Pulmonary artery endothelial cell (primary cell): ENCODE results near the gene OR1S2. TPM values are rescaled to one million over a fixed set of nuclear protein-coding genes. Genes with fewer than 3 reads are reported as not detected.

Source experiments
- total RNA-seq: library from RNA; depleted of rRNA; stranded (reverse); fragments of >200 nt; gene quantifications from 2 replicates; pipeline ENCODE4 v1.2.3, GENCODE V29; 2014

Gene OR1S2
- total RNA-seq, 1 donor from 2014 or later: not detected

Other genes with a start within 250 kb of the OR1S2 start
- gene OR9Q1, start 180.3 kb downstream of the OR1S2 start, total RNA-seq: not detected in 2 replicates
- gene OR6Q1, start 173.2 kb downstream of the OR1S2 start, total RNA-seq: not detected in 2 replicates
- not detected in 2 replicates for gene OR9I1, start 78.6 kb downstream of the OR1S2 start, total RNA-seq
- gene OR9Q2, start 15.1 kb downstream of the OR1S2 start, total RNA-seq: not detected in 2 replicates
- not detected in 2 replicates for gene OR1S1, start 8.6 kb upstream of the OR1S2 start, total RNA-seq
- gene OR10Q1, start 24.8 kb upstream of the OR1S2 start, total RNA-seq: not detected in 2 replicates
- not detected in 2 replicates for gene OR10W1, start 64.1 kb upstream of the OR1S2 start, total RNA-seq
- gene OR5B17, start 154.9 kb upstream of the OR1S2 start, total RNA-seq: not detected in 2 replicates
- not detected in 2 replicates for gene OR5B3, start 202.7 kb upstream of the OR1S2 start, total RNA-seq
- not detected in 2 replicates for gene OR5B2, start 224.0 kb upstream of the OR1S2 start, total RNA-seq
- not detected in 2 replicates for gene OR5B12, start 238.1 kb upstream of the OR1S2 start, total RNA-seq